ENCODE results near the gene SPSB2.

SPSB2 gene

GRCh38 chr12:6823182-6824084 is 49.7 kb downstream of the SPSB2 start:
- TF ChIP-seq POLR2A (IDR thresholded peaks at IDR 0.05; ENCODE audit: extremely low read depth, insufficient read length) (no peak), MAX (IDR thresholded peaks at IDR 0.05; ENCODE audit: low read depth, low read length) (no peak), MYC (IDR thresholded peaks at IDR 0.05; ENCODE audit: low read depth, low read length) (no peak)
- TF ChIP-seq, protein P1, sequence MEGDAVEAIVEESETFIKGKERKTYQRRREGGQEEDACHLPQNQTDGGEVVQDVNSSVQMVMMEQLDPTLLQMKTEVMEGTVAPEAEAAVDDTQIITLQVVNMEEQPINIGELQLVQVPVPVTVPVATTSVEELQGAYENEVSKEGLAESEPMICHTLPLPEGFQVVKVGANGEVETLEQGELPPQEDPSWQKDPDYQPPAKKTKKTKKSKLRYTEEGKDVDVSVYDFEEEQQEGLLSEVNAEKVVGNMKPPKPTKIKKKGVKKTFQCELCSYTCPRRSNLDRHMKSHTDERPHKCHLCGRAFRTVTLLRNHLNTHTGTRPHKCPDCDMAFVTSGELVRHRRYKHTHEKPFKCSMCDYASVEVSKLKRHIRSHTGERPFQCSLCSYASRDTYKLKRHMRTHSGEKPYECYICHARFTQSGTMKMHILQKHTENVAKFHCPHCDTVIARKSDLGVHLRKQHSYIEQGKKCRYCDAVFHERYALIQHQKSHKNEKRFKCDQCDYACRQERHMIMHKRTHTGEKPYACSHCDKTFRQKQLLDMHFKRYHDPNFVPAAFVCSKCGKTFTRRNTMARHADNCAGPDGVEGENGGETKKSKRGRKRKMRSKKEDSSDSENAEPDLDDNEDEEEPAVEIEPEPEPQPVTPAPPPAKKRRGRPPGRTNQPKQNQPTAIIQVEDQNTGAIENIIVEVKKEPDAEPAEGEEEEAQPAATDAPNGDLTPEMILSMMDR (IDR thresholded peaks at IDR 0.05; ENCODE audit: low read depth, low read length): no peak
- DNase-seq (ENCODE audit: low read depth): no peak
- H3K4me3 ChIP-seq (ENCODE audit: low read depth, low read length): no peak overlapping the region

GRCh38 chr12:6822426-6823135 is 50.5 kb downstream of the SPSB2 start:
- no peak for DNase-seq (ENCODE audit: low read depth)
- H3K4me3 ChIP-seq (ENCODE audit: low read depth, low read length): no peak overlapping the region
- TF ChIP-seq, protein P1 (IDR thresholded peaks at IDR 0.05; ENCODE audit: low read depth, low read length): no peak
- no peak for TF ChIP-seq MYC (IDR thresholded peaks at IDR 0.05; ENCODE audit: low read depth, low read length)
- no peak for TF ChIP-seq MAX (IDR thresholded peaks at IDR 0.05; ENCODE audit: low read depth, low read length)
- TF ChIP-seq POLR2A (IDR thresholded peaks at IDR 0.05; ENCODE audit: extremely low read depth, insufficient read length): no peak

- peak; percentile 67 for DNase-seq (ENCODE audit: low read depth)
- TF ChIP-seq, protein P1 (IDR thresholded peaks at IDR 0.05; ENCODE audit: low read depth, low read length): no peak
- TF ChIP-seq MYC (IDR thresholded peaks at IDR 0.05; ENCODE audit: low read depth, low read length) (no peak), POLR2A (IDR thresholded peaks at IDR 0.05; ENCODE audit: extremely low read depth, insufficient read length) (no peak), MAX (IDR thresholded peaks at IDR 0.05; ENCODE audit: low read depth, low read length) (no peak)
- H3K4me3 ChIP-seq (ENCODE audit: low read depth, low read length): peak within 1 kb of the TSS; percentile 11
These were observed 51.3 kb downstream of the SPSB2 start, which contains the start of gene GPR162 for GRCh38 chr12:6821591-6822425. GPR162 (plus strand) TSS chr12:6821821; CDS start chr12:6823899, 2,078 bp downstream.

Measured in NB4 (cell line).